Measurements from ENCODE around the gene ADAM8.
A peak's percentile ranks its signal among the peaks of the same experiment; 100 is the strongest.

ADAM8 gene

DNA sequence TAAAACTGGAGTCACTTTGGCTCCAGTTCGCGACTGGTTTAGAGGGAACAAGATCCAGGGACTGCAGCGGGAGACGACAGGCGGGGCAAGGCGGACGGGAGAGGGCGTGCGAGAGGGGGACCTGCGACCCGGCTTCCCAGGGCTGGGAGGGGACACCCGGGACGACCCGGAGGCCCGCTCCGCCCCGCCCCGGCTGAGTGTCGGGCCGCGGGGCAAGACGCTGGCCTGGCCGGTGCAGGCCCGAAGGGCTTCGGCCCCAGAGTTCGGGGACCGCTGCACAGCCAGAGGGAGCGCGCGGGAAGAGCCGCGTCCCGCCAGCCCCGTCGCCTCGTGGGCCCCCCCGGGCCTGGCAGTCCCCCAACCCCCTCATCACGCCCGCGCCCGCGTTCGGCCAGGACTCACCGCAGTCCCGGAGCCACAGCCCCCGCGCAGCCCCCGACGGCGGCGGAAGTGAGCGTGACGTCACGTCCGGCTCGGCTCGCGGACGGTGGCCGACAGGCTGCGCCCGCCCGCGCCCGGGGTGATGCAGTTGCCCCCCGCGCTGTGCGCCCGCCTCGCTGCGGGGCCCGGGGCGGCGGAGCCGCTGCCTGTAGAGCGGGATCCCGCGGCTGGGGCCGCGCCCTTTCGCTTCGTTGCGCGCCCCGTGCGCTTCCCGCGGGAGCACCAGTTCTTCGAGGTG lies 31.9 kb upstream of the ADAM8 start, which contains the start of the genes TUBGCP2 and ZNF511:
TUBGCP2 (minus strand) TSS at position 452 of the 679 bp plus-strand sequence. CDS start 5,931 bp downstream, outside the sequence.
ZNF511 (plus strand) TSS at position 494 of the 679 bp plus-strand sequence; CDS start at position 524, 30 bp downstream.
- DNase-seq, result peak; percentile 87

DNA sequence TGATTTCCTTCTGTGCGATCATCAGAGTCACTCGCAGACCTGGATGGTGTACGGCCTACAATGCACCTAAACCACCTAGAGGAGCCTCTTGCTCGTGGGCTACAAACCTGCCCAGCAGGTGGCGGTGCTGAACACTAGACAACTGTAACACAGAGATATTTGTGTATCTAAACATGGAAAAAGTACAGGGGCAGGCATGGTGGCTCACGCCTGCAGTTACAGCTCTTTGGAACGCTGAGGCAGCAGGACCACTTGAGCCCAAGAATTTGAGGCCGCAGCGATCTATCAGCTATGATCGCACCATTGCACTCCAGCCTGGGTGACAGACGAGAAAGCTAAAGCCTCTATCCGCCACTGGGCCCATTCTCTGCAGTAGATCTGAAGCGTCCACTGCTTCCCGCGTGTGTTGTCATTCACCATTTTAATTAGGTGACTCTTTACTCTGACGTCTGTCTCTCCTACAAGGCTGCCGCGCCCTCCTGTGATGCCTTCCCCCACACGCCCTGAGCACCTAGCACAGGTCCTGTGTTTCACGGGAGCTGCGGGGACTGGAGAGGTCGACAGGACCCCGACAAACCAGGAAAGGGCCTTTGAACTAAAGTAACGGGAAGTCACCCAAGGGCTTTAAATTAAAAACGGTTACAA lies 31.2 kb upstream of the ADAM8 start:
- DNase-seq, result peak; percentile 84

DNA sequence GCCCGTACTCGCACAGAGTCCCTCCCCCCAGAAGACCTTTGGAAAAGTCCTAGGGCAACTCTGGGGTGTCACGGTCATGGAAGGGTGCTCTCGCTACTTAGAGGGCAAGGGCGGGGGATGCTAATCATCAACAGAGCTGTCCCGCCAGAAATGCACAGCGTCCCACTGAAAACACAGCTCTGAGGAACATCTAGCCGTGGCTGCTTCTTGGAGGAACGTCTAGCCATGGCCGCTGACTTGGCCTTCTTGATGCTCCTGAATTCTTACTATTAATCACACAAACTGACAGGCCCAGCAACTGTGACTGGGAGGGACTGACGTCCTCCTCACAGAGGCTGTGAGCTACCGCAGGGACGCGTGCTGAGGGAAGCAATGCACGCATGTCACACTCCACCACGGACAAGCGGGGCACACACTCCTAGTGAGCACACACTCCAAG lies 30.3 kb upstream of the ADAM8 start:
- DNase-seq, result no peak

DNA sequence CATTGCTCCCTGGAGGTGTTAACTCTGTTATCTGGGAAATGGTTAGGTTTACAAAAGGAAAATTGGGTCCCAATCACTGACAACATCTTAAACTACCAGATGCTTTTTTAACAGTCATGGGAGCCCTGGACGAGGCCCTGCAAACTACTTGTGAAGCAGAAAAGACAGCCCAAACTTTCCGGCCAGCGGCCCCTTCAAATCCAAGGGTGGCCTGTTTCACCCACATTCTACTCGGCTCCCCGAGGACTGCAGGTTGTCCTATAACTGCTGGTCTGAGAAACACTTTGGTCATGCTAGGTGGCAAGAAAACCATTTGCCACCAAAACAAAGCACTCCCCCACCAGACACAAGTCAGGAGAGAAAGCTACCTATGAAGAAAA lies 29.4 kb upstream of the ADAM8 start:
- DNase-seq, result no peak

DNA sequence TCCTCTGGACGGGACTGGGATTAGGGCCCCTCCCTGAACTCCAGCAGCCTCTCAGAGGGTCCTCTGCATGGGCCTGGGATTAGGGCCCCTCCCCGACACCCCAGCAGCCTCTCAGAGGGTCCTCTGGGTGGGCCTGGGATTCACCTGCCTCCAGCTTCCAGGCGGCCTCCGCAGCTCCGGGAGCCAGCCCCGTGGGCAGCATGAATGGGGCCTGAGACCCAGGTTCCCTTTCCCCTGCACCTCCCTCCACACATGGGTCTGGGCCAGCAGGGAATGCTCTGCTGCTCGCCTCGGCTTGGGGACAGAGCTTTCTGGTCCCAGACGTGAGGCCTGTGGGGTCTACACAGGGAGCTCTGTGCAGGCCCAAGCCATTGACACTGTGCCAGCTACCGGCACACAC lies 26.5 kb upstream of the ADAM8 start:
- DNase-seq, result no peak

DNA sequence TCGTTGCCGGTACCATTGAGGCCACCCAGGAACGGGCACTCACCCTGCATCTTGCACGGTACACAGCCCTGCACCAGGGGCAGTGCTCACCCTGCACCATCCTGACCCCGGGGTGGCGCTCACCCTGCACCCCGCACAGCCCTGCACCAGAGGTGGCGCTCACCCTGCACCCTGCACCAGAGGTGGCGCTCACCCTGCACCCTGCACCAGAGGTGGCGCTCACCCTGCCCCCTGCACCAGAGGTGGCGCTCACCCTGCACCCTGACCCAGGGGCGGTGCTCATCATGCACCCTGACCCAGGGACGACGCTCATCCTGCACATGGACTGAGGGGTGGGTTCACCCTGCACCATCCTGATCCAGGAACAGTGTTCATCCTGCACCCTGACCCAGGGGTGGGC lies 25.6 kb upstream of the ADAM8 start:
- DNase-seq, result no peak

DNA sequence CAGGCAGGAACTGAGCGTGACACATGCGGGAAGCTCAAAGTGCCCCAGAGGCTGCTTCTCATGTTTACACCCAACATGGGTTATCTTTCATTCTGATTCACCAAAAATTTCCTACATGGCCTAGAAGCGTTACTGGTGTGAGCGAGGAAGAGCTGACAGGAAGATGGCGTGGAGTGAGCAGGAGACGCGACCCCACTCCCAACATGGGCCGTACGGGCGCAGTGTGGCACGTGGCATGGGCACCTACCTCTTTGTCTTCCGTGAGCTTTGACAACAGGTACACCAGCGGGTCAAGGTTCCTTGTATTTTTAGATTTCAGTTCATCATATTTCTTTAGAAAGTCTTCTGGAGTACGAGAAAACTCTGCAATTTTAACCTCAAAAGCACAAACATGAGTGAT lies 23.1 kb upstream of the ADAM8 start:
- DNase-seq, result no peak

DNA sequence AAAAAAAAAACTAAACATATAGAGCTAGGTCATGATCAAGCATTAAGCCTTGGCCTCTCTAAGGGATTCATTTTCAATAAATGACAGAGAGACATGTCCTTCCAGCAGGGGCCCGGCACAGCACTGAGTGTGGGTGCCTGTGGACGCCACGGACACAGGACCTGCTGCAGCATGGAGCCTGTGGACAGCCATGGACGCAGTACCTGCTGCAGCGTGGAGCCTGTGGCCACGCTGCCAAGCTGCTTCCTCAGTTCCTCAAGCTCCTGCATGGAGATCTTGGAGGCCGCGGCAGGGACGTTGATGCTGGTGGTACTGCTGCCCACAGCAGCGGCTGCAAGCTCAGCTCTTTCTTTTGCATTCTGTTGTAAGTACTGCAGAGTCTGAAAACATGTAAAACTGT lies 22.6 kb upstream of the ADAM8 start:
- no peak for DNase-seq

DNA sequence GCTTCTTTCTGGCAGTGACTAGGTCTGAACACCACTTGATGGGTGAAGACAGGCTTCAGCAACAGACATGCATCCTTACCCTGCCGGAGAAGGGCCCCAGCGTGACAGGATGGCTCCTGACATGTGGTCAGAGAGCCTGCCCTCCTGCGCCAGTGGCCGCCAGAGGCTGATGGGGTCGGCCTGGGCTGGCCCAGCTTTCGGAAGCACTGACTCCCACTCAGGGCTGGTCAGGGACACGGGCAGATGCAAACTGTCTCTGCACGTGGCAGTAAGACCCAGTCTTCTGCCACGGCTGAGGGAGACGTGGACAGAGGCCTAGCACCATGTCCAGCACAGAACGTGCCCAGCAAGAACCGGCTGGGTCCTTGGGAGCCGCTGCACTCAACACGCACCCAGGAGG lies 21.8 kb upstream of the ADAM8 start:
- DNase-seq, result no peak

DNA sequence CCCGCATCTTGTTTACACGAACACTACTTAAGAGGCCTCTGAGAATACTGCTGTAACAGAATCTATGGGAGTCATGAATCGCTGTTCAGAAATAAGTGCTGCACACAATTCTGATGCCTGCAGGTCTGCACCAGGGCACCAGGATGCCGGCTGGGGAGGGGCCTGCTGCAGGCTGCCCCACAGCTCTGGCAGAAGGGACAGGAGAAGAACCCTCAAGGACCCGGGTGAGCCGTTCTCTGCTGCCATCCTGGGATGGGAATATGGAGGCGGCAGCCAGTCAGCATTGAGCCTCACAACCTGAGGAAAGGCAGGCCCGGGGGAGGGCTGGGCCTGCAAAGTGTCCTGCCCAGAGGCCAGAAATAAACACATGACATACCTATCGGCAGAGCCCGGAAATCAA lies 20.8 kb upstream of the ADAM8 start:
- DNase-seq, result no peak

DNA sequence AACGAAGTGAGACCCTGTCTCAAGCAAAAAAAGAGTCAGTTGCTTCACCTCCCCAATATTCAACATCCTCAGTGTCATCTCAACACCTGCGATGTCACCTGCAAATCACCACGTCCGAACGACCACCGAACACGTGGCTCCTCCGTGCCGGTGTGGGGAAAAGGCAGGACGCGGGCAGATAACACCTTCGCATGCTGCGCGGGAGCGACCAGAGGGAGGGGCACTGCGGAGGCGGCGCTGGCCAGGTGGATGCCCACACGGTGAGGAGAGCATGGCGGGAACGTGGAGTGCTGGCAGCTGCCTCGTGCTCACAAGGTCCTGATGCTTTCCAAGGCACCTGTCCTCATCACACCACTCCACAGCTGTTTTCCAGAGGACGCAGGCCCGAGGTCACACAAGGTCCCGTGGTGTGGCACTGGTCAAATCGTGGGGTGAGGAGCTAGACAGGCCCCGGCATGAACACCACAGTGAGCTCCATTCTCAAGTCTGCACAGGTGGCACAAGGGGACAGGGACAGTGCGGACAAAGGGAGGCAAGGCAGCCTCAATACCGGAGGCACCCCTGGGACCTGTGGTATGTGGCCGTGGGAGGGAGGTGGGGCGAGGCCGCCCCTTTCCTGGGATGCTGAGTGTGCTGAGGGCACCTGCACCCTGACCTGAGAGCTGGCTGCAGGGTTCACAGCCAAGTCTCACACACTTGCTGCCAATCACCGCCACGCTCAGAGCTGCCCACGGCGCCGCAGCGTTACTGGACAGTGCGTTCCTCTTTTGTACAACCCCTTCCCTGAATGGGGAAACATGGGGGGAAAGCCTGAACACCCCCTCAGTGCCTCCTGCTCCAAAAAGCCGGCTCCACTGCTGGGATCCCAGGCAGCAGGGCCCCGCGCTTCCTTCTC lies 19.0 kb upstream of the ADAM8 start:
- DNase-seq, result no peak

DNA sequence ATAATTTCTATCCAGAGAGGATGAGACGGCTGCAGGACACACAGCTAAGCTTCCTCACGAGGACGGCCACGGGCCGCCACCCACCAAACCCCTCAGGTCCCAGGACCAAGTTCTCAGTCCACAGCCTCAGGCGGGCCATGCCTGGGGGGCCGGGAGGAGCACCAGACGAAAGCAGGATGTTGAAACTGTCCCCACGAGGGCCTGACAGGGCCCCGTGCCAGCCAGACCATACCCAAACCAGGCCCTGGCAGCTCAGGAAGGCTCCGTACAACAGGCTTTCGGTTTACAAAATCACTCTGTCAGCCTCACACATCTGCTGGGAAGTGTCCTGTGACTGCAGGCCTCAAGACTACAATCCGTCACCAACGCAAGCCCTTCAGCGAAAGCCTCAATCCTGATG lies 17.5 kb upstream of the ADAM8 start:
- DNase-seq, result no peak

DNA sequence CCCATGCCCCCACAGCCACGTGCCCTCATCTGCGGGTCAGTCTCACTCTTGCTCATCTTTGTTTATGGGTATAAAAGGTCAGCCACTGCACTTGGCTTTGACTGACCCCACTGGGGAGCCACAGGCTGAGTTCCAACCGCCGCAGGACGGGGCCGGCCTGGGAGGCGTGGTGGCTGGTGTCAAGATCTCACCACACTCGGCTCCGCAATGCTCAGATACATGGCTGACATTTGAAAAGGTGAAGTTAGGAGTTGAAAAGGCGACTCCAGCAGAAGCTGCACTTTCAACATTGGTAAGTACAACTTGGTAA lies 17.1 kb upstream of the ADAM8 start:
- DNase-seq, result no peak

DNA sequence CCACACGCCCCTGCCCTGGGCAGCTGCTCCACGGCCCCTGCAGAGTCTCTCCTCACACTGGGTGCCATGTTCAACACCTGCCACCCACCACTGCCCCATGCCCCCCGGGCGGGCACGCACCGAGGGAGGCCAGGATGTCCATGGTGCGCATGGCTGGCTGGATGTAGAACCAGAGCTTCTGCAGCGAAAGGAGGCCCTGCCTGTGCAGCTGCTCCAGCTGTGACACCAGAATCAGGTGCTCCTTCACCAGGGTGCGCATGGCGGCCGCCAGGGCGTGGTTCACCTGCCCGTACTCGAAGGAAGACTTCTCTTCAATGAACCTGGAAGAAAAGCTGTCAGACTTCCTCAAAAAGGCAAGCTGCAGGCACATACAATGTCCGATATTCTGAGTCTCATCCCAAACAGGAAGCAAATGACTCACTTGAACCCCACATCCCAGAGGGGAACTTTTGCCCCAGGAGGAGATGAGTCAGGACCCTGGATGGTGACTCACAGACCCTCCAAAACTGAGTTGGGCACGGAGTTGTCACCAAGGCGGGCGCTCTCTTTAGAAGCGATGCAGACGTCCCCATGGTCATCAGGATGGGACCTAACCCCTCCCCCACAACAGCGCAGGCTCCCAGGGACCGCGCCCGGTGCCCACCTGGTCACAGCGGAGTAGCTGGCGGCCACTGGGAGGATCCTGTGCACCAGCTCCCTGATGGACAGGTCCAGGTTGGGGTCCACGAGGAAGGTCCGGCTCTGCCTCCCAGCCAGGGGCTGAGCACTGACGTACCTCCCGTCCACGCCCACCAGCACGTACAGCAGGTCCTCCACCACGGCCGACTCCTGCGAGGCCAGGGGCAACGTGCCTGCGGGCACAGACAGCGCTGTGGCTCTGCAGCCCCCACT lies 16.5 kb upstream of the ADAM8 start:
- DNase-seq, result no peak

DNA sequence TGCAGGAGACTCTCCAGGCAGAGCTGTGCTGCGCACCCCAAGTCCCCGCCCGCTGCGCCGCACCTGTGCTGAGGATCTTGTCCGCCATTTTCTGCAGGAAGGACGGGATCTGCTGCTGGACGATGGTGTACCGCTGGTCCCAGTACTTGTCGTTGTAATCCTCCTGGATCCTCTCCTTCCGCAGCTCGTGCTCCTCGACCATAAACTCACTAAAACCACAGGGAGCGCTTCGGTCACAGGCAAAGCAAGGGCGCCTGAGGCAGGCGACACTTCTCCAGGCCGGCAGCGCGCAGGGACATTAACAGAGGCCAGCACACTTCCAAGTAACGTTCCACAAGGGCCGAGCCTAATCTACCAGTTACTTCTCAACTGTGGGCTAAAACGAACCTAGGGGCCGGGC lies 13.1 kb upstream of the ADAM8 start:
- no peak for DNase-seq

DNA sequence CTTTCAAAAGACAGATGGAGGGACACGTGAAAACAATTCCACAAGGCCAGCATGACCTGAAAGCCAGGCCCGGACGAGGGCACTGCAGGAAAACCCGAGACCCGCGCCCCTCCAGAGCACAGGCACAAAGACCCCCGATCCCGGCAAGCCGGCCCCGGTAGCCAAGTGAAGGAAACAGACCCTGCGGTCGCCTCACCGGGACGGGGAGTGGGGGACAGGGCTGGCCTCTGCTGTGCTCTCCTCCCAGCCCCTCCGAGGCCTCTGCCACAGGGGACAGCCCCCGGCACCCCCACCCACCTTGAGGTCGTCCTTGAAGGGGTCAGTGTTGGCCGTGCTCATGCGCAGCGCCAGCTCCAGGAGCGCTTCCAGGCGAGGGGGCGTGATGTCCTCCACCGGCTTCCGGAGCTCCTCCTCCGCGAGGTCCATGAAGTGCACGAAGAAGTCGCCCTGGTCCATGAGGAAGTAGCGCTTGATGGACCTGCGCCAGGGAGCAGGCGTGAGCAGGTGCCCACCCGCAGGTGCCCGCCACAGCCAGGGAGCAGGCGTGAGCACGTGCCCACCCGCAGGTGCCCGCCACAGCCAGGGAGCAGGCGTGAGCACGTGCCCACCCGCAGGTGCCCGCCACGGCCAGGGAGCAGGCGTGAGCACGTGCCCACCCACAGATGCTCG lies 11.3 kb upstream of the ADAM8 start:
- no peak for DNase-seq

DNA sequence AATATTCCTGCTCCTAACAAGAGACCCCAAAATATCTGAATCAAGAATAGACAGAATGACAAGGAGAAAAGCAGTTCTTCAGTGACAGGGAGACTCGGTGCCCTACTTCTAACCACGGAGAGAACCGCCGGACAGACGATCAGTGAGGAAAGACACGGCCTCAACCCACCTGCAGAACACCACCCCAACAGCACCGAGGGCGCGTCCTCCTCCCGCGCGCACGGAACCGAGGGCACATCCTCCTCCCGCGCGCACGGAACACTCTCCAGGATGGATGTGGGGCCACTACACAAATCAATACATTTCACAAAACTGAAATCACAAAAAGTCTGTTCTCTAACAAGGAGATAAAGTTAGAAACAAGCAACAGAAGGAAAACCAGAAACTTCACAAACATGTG lies 9.7 kb upstream of the ADAM8 start:
- DNase-seq, result no peak

DNA sequence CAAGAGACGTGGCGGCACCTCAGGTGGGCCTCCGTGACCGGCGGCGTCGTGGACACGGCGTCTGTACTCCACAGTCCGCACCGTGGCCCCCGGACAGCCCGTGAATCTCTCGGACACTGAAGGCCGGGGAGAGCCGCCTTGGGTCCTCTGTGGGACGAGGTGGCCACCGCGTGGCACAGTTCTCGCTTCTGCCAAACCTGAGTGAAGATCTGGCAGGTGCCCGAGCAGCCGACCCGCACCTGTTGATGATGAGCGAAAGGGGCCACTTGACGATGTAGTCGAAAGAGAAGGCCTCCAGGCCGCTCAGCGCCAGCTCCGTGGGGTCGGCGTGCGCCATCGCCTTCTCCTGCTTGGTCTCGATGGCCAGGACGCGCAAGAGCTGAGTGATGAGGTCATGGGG lies 8.5 kb upstream of the ADAM8 start:
- no peak for DNase-seq

DNA sequence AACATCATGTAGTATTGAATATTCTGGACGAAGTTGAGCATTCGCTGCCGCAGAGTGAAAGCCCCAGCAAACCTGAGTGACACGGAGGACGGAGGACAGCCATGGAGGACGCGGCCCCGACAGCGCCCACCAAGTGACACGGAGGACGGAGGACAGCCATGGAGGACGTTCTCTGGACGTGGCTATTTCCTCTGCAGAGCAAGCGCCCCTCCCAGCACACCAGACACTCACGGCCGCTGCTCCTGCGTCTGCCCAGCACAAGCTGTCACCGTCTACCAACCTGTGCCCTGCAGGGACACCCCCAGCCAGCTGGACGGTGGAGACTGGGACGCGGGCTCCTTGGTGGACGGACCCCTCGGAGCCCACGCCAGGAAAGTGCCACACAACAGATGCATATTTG lies 7.3 kb upstream of the ADAM8 start:
- no peak for DNase-seq

DNA sequence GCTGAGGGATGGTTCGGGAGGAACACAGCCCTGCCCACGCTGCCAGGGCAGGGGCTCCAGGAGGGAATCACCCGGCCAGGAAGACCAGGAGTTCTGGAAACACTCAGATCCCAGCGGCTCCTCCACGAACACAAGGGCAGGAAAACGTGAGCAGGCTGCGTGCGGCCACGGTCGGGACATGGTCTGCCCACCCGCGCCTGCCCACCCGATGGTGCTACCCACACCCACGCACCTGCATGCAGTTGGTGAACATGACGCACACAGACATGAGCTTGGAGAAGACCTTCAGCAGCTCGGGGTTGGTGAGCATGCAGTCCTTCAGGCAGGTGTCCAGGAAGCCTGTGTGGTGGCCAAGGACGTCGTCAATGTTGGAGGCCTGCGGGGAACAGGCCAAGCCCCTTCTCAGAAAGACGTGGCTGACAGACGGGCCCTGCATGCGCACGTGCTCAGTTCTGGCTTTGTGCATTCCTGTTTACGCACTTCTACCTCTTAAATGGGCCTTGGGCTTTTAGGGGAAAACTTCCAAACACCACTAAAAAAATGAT lies 6.2 kb upstream of the ADAM8 start:
- no peak for DNase-seq

DNA sequence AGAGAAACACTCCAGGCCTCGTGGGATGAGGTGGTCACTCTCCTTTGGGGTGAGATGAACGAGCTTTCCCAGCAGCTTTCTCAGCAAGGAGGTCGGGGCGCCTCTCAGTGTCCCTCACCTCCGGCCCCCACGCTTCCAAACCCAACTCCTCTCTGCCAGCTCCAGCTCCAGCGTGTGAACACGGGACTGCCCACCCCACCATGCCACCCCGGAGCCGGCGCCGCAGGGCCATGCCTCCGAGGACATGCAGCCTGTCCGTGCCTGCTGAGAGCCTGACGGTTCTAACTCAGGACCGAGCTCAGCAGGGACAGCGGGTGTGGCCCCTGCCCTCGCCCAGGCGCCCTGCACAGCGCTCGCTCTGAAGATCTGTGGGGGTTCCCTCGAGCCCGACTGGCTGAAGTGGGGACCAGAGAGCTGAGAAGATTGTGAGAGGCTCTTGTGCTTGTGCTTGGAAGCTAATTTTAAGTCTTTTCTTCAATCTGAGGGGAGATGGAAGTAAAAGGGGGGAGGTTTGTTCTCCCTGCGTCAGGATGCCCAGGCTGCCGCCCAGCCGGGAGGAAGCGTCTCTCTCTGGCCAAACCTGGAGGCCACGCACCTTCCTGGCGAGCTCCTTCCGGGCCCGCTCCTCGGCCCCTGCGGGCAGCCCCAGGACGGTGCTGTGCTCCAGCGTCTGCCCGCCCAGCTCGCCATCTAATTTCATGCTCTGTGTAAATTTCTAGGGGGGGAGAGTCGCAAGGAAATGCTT lies 5.1 kb upstream of the ADAM8 start:
- no peak for DNase-seq
